Activated T-helper 17 cell treated with anti-CD3 and anti-CD28 coated beads, Interleukin-2, amount 50 U/mL, for 72 hours (primary cell): ENCODE results near the gene DSCAM. TPM values are rescaled to one million over a fixed set of nuclear protein-coding genes. Genes with fewer than 3 reads are reported as not detected.

Experiments used
- ATAC-seq: fragments of 150-1000 bp; cut with Tn5 transposase; replicated peaks from 2 replicates; pipeline ENCODE4 v1.10.0; 2021; ENCODE audit warnings: mild to moderate bottlenecking, moderate library complexity
- H3K27ac Mint-ChIP-seq: one replicate; pipeline ENCODE4 v1.8.0; 2022; ENCODE audit warnings: mixed read lengths
- H3K27me3 Mint-ChIP-seq: one replicate; pipeline ENCODE4 v1.8.0; 2022; ENCODE audit warnings: mixed read lengths
- H3K36me3 Mint-ChIP-seq: one replicate; pipeline ENCODE4 v1.8.0; 2022; ENCODE audit warnings: low read depth, mild to moderate bottlenecking, mixed read lengths
- H3K4me1 Mint-ChIP-seq: one replicate; pipeline ENCODE4 v1.8.0; 2022; ENCODE audit warnings: mixed read lengths
- H3K4me3 Mint-ChIP-seq: one replicate; pipeline ENCODE4 v1.8.0; 2022; ENCODE audit warnings: mild to moderate bottlenecking, mixed read lengths
- H3K9me3 Mint-ChIP-seq: one replicate; pipeline ENCODE4 v1.8.0; 2022; ENCODE audit warnings: mixed read lengths
- total RNA-seq, 2 donors: library from RNA; stranded (reverse); gene quantifications; one replicate each; pipeline ENCODE4 v1.2.3, GENCODE V29; 2022

Gene DSCAM
- total RNA-seq, 2 donors from 2014 or later: not detected

DNA sequence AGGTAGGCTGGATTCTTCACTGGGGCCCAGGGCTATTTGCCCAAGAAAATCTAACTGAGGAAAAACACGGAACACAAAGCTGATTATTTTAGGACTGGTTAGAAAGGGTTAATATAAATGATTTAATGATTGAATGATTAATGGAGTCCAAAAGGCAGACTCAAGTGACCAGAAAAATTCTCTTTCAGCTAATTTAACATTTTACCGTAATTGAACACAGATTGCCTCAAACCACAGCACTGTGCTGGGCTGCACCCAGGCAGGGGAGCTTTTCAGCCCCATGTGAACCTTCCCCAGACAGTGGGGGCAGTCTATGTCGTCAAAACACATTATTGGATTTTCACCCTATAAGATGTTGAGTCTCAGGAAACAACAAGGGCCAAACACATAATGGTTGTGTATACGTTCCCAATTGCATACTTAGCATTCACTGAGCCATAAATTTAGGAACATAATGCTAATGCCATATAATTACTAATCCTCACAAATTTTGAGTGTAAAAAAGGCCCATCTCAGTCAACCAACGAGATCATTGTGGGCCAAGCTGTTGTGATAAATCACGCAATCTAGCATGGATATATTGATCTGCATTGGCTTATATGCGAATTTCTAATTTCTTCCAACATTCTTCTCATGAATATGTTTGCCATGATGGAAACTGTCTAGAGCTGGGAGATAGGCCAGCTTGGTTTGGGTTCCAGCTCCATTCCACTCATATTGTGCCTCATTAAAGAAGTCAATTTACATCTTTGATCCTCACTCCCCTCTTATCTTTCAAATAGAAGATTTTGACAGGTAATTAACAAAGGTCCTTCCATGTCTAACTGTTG lies 27.7 kb downstream of the DSCAM start:
- no peak overlapping the region for H3K4me3 Mint-ChIP-seq
- no peak for ATAC-seq

DNA sequence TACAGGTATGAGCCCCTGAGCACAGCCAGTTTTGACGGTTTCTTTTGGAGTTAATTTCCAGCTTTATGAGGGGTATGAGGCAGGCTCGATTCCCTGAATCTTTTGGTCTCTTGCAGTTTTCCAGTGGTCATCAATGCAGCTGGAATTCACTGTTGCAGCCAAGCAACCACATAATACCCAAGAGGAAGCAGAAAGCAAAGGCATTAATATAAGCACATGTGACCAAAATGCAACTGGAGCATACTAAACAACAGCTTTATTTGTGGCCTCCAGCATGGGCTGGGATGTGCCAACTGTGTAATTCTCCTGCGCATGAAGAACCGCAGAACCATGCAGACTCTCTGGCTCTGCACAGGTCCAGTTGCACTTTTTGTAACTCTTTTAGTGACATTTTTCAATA lies 33.0 kb downstream of the DSCAM start:
- Mint-ChIP-seq H3K4me1 (no peaks in the 10 kb centered on the region), H3K27ac (no peak overlapping the region), H3K36me3 (no peaks in the 10 kb centered on the region), H3K27me3 (no peaks in the 10 kb centered on the region), H3K4me3 (no peak overlapping the region), H3K9me3 (no peaks in the 10 kb centered on the region)
- no peak for ATAC-seq

More for the DNA sequence above, 27.7 kb downstream of the DSCAM start:
- H3K9me3 Mint-ChIP-seq: peaks cover 5% of the 10 kb centered on the region
- H3K36me3 Mint-ChIP-seq: no peaks in the 10 kb centered on the region
- no peaks in the 10 kb centered on the region for H3K27me3 Mint-ChIP-seq
- no peaks in the 10 kb centered on the region for H3K4me1 Mint-ChIP-seq
- H3K27ac Mint-ChIP-seq: no peak overlapping the region

DNA sequence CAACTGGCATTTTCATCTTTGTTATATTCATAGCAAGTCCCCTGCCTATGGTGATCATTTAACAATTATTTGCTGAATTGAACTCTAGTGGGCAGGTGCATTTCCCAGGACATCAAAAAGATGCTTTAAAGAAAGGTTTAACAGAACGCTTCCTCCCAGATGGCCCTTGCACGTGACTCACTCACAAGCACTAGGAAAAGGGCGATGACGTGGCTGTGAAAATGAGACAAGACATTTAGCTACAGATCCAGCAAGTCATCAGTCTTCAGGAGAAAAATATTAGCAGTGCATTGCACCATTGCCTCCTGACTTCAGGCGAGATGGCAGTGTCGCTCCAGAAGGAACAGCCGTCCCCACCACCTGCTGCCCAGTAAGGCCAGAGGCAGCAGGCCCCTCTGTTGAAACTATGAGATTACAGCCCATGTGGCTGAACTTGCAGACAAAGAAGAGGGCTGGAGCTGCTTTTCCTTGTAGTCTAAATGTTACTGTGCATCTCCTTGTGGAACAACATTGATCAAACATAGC lies 37.2 kb downstream of the DSCAM start:
- no peaks in the 10 kb centered on the region for H3K36me3 Mint-ChIP-seq
- H3K9me3 Mint-ChIP-seq: peaks cover 11% of the 10 kb centered on the region
- peaks cover 3% of the 10 kb centered on the region for H3K27me3 Mint-ChIP-seq
- no peaks in the 10 kb centered on the region for H3K4me1 Mint-ChIP-seq
- no peak overlapping the region for H3K4me3 Mint-ChIP-seq
- ATAC-seq: no peak
- H3K27ac Mint-ChIP-seq: no peak overlapping the region

DNA sequence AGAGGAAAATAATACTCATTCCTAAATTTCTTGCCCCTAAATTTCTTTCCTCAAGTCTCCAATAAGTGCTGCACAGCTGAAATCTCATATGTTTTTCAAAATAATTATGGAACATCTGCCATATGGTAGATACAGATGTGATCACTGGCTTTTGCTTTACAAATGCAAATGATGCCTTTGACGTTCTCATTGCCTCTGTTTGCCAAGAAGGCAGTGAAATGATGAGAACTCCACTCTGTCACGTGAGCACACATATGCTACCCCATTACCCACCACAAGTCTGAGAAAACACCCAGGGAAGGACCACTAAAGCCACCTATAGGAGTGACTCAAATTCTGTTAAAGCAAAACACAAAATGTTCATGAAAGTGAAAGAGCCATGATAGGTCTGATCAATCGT lies 43.9 kb downstream of the DSCAM start:
- no peak overlapping the region for H3K4me3 Mint-ChIP-seq
- no peaks in the 10 kb centered on the region for H3K36me3 Mint-ChIP-seq
- H3K9me3 Mint-ChIP-seq: peaks cover 18% of the 10 kb centered on the region
- H3K4me1 Mint-ChIP-seq: no peaks in the 10 kb centered on the region
- no peak for ATAC-seq
- H3K27me3 Mint-ChIP-seq: peaks cover 5% of the 10 kb centered on the region
- no peak overlapping the region for H3K27ac Mint-ChIP-seq

DNA sequence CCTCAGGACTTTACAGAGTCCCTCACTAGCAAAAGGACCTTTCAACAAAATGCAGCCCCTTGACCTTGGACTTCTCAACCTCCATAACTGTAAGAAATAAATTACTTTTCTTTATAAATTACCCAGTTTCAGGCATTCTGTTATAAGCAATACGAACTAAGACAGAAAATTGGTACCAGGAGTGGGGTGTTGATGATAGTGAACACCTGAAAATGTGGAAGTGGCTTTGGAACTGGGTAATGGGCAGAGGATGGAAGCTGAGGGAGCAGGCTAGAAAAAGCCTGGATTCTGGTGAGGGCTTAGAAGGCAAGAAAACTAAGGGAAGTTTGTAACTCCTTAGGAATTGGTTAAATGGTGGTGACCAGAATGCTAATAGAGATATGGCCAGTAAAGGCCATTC lies 46.8 kb downstream of the DSCAM start:
- Mint-ChIP-seq H3K27ac (no peak overlapping the region), H3K4me3 (no peak overlapping the region), H3K9me3 (peaks cover 22% of the 10 kb centered on the region), H3K4me1 (no peaks in the 10 kb centered on the region), H3K36me3 (no peaks in the 10 kb centered on the region), H3K27me3 (peaks cover 5% of the 10 kb centered on the region)
- ATAC-seq: no peak

DNA sequence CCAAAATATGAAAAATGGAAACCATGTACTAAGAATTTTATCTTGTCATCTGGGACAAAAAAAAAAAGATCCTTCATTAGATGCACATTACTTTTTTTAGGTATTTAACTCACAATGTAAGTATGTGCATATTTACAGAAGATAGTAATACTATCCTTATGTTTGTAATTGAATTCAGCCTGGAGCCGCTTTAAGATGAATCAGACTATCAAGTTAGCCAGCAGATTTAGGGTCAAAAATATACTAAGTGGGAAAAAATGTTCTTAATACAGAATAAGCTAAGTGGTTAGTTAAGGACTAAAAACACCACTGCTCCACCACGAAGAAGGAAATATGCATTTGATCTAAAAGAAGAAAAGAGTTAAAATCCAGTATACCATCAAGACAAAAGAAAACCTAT lies 49.1 kb downstream of the DSCAM start:
- Mint-ChIP-seq H3K4me3 (no peak overlapping the region), H3K9me3 (peaks cover 15% of the 10 kb centered on the region), H3K36me3 (no peaks in the 10 kb centered on the region), H3K27ac (no peak overlapping the region), H3K4me1 (no peaks in the 10 kb centered on the region), H3K27me3 (no peaks in the 10 kb centered on the region)
- ATAC-seq: no peak

DNA sequence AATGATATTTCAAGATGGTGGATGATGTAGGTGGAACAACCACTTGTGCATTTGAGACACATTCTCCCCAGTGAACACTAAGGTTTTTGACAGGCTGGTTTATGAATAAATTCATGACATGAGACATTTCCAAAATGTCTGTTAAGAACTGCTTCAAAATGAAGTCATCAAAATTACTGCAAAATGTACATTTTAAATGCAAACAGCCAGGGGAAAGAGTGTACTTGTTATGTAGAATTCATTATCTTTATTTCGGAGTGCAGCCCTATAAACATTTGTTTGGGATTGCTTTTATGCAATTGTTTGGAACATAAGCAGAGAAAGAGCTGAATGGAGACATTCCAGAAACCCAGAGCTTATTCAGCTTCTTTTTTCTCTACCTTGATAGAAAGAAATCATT lies 49.5 kb downstream of the DSCAM start:
- H3K4me1 Mint-ChIP-seq: no peaks in the 10 kb centered on the region
- ATAC-seq: no peak
- H3K27ac Mint-ChIP-seq: no peak overlapping the region
- H3K4me3 Mint-ChIP-seq: no peak overlapping the region
- no peaks in the 10 kb centered on the region for H3K27me3 Mint-ChIP-seq
- peaks cover 15% of the 10 kb centered on the region for H3K9me3 Mint-ChIP-seq
- H3K36me3 Mint-ChIP-seq: no peaks in the 10 kb centered on the region

DNA sequence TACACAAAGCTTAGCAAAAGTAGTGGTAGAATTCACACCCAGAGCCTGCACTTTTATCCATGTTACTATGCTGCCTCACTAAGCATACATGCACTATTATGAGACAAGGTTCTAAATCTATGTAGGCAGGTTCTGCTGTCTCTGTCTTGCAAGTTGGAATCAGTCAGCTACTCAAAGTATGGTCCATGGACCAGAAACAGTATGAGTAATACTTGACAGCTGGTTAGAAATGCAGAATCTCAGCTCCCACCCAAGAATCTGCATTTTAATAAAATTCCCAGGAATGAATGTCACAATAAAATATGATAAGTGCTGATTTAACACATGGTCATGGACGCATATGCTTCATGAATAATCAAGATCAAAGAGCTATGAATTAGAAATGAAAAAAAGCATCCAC lies 50.5 kb downstream of the DSCAM start:
- Mint-ChIP-seq H3K4me1 (no peaks in the 10 kb centered on the region), H3K9me3 (peaks cover 15% of the 10 kb centered on the region), H3K36me3 (no peaks in the 10 kb centered on the region), H3K4me3 (no peak overlapping the region), H3K27me3 (no peaks in the 10 kb centered on the region), H3K27ac (no peak overlapping the region)
- ATAC-seq: no peak

DNA sequence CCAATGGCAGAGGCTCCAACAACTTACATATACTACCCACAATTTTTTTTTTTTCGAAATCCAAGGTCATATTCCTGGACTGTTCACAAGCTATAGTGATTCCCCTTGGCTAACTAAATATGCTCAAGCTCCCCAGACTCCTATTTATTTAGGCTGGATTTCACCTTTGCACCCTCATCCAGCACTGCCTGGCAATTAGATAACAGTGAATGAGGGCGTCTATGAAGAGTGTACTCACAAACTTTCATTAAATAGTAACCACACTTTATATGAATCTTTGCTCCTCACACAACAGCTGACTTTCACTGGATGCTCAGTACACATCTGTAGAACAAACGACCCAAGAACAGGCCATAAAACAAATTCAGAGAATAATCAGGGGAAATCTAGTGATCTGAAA lies 51.6 kb downstream of the DSCAM start:
- Mint-ChIP-seq H3K27ac (no peak overlapping the region), H3K36me3 (no peaks in the 10 kb centered on the region), H3K9me3 (peaks cover 16% of the 10 kb centered on the region), H3K4me3 (no peak overlapping the region), H3K27me3 (no peaks in the 10 kb centered on the region), H3K4me1 (no peaks in the 10 kb centered on the region)
- ATAC-seq: no peak

DNA sequence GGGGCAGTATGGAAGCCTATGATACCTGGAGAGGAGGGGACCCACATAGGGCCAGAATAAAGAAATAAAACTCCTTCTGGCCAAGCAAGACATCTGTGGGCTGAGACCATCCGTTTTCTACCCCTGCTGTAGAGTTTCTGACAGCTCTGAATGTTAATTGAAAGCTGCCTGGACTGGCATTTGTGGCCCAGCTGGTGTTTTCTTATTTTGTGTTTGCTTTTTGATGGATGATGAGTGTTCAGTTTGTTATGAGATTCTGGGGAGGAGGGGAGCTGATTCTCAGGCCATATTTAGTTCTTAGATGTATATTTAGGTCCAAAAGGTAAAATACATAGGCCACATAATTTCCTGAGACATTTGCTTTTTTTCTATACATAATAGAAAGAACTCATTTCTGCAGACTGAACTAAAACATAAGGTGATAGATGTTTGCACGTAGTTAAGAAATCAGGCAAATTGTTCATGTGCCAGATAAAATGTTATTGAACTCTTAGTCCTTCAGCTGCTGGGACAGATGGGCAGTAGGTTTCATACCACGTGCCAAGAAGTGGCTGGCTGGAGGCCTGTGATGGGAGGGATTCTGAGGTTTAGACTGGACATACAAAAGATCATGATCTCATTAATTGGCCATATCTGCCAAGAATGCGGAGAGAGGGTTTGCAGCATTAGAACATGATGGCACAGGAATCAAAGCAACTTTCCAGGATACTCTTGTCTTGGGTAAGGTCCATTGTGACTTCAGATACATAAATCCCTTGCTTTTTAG lies 54.1 kb downstream of the DSCAM start:
- Mint-ChIP-seq H3K27me3 (no peaks in the 10 kb centered on the region), H3K9me3 (peaks cover 22% of the 10 kb centered on the region), H3K4me1 (no peaks in the 10 kb centered on the region), H3K36me3 (no peaks in the 10 kb centered on the region), H3K27ac (no peak overlapping the region), H3K4me3 (no peak overlapping the region)
- no peak for ATAC-seq

DNA sequence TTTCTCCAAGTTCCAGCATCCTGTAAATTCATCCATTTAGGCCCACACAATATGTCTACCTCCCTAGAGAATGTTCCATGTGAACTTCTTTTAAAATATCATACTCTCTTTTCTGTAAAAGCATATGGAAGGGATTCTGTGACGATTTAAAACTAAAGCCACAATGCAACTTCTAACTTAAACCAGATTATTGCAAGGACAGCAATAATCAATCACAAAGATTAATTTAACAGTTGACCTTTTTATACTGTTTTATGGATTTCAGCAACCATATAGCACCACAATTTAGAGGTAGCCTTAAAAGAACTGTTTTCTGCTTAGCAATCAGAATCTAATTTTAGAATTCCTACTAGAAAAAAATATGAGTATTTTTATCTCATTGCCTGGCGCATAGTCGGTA lies 58.3 kb downstream of the DSCAM start:
- Mint-ChIP-seq H3K4me1 (no peaks in the 10 kb centered on the region), H3K27ac (no peak overlapping the region), H3K36me3 (no peaks in the 10 kb centered on the region), H3K4me3 (no peak overlapping the region), H3K27me3 (no peaks in the 10 kb centered on the region), H3K9me3 (peaks cover 13% of the 10 kb centered on the region)
- ATAC-seq: no peak

DNA sequence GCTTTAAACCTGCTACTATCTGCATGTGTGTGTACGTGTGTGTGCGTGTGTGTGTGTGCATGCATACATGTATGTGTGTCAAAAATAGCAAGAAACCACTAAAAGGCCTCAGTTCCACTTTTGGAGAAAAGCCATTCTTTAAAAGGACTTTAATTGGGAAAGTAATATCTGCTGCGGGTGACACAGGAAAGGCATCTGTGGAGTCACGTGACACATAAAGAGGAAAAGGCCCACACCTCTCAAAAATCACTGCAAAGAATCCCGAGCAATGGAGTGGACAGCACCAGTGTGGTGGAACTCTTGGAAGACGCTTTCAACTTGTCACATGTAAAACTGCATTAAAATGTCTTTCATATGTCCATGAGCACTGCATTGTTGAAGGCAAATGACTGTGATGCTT lies 63.6 kb downstream of the DSCAM start:
- Mint-ChIP-seq H3K27me3 (no peaks in the 10 kb centered on the region), H3K9me3 (peaks cover 4% of the 10 kb centered on the region), H3K27ac (no peak overlapping the region), H3K4me1 (no peaks in the 10 kb centered on the region), H3K36me3 (no peaks in the 10 kb centered on the region), H3K4me3 (no peak overlapping the region)
- no peak for ATAC-seq

DNA sequence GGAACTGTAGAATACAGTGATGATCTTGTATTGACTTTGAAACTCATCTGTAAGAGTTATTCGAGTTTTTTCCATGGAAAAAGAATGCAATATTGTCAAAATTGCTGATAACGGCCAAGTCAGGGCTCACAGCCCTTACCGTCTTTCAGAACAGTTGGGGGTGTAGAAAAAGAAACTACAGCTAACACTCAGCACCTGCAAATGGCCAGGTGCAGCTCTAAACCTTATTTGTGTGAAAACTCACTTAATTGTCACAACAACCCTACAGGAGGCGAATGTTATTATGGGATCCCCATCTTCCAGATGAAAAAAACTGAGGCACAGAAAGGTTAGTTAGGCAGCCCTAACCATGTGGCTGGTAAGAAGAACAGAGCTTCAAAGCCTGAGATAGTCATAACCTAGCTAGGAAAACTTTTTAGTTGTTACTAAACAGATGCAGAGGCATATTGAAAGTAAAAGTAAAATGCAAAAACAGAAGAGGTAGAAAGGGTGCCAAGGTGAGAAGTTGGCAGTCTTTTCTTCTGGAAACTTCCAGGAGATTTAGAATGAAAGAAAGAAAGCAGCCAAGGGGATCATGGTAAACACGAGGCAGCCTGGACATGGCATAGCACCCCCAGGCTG lies 76.4 kb downstream of the DSCAM start:
- no peaks in the 10 kb centered on the region for H3K9me3 Mint-ChIP-seq
- no peak overlapping the region for H3K27ac Mint-ChIP-seq
- no peaks in the 10 kb centered on the region for H3K36me3 Mint-ChIP-seq
- no peak overlapping the region for H3K4me3 Mint-ChIP-seq
- H3K27me3 Mint-ChIP-seq: no peaks in the 10 kb centered on the region
- peaks cover 4% of the 10 kb centered on the region for H3K4me1 Mint-ChIP-seq
- no peak for ATAC-seq

DNA sequence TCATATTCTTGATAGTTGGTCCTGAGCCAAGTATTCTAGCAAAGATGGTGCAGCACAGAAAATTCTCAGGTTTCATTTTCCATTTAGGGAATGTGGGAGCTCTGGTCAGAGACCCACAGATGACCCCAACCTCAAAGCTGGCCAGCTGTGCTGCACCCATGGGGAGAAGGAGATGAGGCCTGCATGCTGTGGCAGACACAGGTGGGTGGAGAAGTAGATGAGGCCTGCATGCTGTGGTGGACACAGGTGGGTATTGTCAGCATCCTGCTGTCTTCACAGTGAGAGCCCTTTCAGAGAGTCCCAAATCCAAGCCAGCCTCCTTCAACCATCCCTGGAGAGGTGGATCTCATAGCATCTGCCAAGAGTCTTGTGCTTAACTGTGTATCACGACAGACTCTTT lies 77.7 kb downstream of the DSCAM start:
- Mint-ChIP-seq H3K9me3 (no peaks in the 10 kb centered on the region), H3K36me3 (no peaks in the 10 kb centered on the region), H3K4me3 (no peak overlapping the region), H3K27ac (no peak overlapping the region), H3K4me1 (peaks cover 4% of the 10 kb centered on the region), H3K27me3 (no peaks in the 10 kb centered on the region)
- no peak for ATAC-seq

DNA sequence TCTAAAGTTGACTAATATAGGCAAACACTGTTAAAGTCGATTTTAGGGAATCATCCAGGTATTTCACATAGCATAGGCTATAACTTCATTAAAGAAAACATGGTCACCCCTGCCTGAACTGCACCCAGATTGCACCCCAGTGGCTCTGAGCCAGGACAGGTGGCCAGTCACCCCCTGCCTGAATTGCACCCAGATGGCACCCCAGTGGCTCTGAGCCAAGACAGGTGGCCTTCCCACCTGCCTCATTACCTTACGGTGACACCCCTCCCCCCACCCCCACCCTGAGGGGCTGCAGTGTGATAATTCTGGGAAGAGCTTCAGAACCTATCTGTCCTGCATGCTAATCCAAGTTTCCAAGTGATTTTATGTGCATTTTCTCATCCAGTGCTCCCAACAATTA lies 78.9 kb downstream of the DSCAM start:
- H3K4me1 Mint-ChIP-seq: peaks cover 4% of the 10 kb centered on the region
- no peak for ATAC-seq
- no peaks in the 10 kb centered on the region for H3K27me3 Mint-ChIP-seq
- no peak overlapping the region for H3K27ac Mint-ChIP-seq
- no peaks in the 10 kb centered on the region for H3K36me3 Mint-ChIP-seq
- no peak overlapping the region for H3K4me3 Mint-ChIP-seq
- H3K9me3 Mint-ChIP-seq: no peaks in the 10 kb centered on the region
